Measurements from ENCODE around the gene ARID5B.

- TF ChIP-seq RAD21 (IDR thresholded peaks at IDR 0.05; ENCODE audit: low read length) (no peak), CTCF (IDR thresholded peaks at IDR 0.05) (no peak), MXI1 (IDR thresholded peaks at IDR 0.05; ENCODE audit: low read depth, low read length) (no peak), RFX5 (IDR thresholded peaks at IDR 0.05; ENCODE audit: low read length) (no peak), YY1 (IDR thresholded peaks at IDR 0.05; ENCODE audit: low read depth) (no peak), SMC3 (IDR thresholded peaks at IDR 0.05; ENCODE audit: low read depth, low read length) (no peak)
Measured at GRCh38 chr10:61903928-61904344, 2.4 kb downstream of the ARID5B start.
